A549 treated with dexamethasone at 1 μM for 4 hours (cell line): ENCODE measurements around the gene TMEM147. TPM values are rescaled to one million over a fixed set of nuclear protein-coding genes. Genes with fewer than 3 reads are reported as not detected.

Experiments used
- total RNA-seq: library from RNA; stranded (reverse); fragments of 200-300 nt; extraction: Qiagen RNA extraction; gene quantifications from 5 replicates; pipeline ENCODE4 v1.2.3, GENCODE V29; 2022

TMEM147 gene, protein sequence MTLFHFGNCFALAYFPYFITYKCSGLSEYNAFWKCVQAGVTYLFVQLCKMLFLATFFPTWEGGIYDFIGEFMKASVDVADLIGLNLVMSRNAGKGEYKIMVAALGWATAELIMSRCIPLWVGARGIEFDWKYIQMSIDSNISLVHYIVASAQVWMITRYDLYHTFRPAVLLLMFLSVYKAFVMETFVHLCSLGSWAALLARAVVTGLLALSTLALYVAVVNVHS
- total RNA-seq: 352 to 413 TPM (median 378 TPM) in 5 replicates

DNA sequence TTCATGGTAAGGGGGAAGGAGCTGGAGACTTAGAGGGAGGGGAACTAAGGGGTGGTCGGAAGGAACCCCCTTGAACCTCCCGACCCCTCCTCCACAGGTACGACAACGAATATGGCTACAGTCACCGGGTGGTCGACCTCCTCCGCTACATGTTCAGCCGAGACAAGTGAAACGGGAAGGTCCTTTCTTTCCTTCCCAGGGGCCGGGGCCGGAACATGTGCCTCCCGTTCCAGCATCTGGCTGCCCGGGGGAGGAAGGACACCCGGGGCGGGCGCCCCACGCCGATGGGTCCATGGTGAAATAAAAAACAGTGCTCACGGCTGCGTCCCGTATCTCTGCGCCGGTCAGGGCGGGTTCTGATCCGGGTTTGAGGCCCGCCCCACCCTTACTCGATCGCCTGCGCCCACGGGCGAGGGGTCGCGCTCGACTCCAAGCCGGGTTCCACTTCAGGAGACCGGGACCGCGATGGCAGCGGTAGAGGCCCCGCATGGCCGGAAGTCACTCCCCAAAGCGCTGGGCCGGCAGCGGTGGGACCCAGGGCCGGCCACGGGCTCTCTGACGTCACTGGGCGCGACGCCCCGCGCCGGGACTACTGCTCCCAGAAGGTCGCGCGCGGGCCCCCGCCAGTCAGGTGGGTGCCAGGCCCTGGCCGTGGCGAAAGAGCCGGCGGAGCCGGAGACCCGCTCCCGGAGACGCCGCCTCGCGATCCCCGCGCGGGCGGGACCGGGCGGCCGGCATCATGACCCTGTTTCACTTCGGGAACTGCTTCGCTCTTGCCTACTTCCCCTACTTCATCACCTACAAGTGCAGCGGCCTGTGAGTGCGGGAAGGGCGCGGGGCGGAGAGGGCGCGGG lies at the start of gene TMEM147:
Gene TMEM147 (plus strand): TSS at position 626 of the 854 bp plus-strand sequence. CDS start 114 bp downstream, at position 740.

DNA sequence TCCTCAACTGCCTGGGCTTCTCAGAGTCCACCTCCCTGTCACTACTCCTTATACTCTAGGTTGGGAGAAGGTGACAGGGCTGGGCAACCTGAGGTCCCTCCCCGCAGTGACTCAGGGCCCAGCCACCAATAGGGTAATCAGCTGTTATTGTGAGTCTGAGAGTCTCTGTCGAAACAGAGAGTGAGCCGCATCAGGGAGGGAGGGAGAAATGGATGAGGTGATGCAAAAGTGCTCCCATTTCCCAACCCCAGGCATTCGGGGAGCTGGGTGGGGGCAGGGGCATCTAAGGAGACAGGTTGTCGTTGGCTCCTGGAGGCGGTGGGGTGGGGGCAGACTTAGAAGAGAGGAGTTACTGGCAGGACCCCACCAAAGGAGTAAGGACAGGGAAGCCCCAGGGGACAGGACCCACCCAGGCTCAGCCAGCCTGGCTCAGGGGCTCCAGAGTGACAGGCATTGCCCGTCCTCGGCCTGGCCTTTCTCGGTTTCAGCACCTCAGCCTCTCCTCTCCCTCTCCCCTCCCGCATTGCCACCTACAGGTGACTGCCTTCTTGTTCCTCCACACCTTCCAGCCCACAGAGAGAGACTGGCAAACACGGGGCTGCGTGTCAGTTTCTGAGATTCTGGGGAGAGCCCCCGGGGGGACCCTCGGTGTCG lies 31.7 kb upstream of the TMEM147 start, which contains the start of gene DMKN:
Gene DMKN (minus strand): TSS at position 22 of the 654 bp plus-strand sequence. CDS start 174 bp downstream, outside the sequence.

DNA sequence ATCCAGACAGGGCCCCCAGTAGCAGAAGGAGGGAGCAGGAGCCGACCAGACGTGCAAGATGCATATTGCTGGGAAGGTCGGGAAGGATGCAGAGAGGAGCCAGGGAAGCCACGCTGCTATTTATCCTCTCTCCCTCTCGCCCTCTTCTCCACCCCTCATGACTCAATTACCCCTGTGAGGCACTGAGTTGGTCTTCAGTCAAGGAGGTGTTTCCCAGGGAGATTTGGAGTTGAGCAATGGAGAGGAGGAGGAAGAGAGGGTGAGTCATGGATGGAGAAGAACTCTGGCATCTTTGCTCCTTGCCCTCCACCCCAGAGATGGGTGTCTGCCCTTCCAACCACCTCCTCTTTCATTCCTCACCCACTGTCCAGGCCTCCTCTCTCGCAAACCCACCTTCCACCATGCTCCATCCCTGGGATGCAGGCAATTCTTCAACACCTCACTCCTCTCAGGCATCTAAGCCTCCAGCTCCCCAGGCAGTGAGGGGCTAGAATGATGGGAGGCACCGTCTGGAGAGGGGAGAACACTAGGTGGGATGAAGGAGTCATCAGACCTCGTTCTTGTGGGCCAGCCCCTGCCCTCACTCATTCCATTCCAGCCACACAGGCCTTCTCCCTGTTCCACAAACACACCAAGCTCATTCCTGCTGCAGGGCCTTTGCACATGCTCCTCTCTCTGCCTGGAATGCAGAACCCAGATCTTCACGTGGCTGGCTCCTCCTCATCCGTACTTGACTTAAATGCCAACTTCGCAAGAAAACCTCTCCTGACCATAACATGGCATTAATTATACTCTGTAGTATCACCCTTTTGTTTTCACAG lies 17.0 kb upstream of the TMEM147 start, which contains the start of gene SBSN:
Gene SBSN (minus strand): TSS at position 94 of the 821 bp plus-strand sequence. CDS start 30 bp downstream, at position 64.

DNA sequence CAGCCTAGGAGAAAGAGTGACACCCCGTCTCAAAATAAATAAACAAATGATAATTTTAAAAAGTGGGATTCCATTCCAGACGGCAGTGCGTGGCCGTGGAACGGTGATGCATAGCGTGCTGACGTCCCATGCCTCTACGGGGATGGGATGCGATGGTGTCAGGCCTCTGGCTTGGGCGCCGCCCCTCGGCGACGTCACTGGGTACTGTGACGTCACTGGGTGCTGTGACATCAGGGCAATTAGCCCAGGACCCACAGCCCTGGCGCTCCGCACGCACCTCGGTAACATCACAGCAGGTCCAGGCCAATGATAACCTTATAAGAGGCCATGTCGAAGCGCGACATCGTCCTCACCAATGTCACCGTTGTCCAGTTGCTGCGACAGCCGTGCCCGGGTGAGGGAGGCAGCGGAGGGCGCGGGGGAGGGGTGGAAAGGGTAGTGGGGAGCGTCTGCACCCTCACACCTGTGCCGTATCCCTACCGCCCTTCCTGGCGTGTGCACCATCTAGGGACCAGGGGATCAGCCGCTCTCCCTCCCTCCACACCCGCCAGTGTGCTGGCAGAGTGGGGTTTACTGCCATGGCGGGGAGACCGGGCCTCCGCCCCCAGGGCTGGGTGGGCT lies 12.1 kb upstream of the TMEM147 start, which contains the start of gene GAPDHS:
Gene GAPDHS (plus strand): TSS at position 256 of the 621 bp plus-strand sequence. CDS start 72 bp downstream, at position 328.

DNA sequence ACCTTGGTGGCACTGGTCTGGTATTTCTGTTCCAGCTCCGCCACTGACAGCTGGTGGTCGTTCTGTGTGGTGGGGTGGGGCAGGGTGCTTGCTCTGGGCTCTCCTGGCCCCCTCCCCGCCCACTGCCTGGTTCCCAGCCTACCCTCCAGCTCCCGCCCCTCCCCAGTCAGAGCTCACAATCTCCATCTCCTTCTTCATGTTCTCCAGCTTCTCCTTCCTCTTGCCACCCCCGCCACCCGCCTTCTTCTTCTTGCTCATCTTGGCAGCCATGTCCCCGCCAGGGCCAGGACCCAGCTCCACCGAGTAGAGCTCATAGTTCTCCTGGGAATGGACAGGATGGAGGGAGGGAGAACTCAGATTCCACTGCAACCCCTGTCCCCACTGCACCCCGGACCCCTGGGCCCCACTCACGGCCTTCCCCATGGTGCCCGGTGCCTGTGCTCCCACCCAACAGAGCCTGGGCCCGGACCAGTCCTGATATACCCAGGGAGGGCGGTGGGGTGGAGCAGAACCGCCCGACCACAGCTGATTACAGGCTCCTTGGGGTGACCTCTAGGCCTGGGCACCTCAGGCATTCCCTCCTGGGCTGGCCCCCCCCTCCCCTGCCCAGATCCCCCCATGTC lies 17.9 kb downstream of the TMEM147 start, which contains the start of gene ATP4A:
Gene ATP4A (minus strand): TSS at position 452 of the 623 bp plus-strand sequence. CDS start 29 bp downstream, at position 423.

DNA sequence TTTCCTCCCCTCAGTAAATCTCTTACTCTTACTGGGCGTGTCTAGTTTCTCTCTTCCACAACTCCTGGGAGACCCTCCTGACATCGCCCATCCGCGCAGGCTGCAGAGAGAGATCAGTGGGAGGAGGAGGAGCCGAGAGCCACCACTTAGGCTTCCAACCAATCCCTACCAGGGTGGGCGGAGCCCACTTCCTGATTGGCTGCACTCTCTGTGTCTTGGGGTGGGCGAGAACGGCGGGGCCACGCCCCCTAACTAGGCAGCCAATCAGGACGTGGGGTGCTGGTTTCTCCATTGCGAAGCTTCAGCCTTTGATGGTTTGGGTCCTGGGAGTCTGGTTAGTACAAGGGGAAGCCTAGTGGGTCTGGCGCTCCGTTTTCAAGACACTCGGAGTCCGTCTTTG lies 40.4 kb downstream of the TMEM147 start, which contains the start of gene PMIS2:
Gene PMIS2 (plus strand): TSS at position 326 of the 400 bp plus-strand sequence. CDS start 87 bp downstream, outside the sequence.

Other genes with a start within 250 kb of the TMEM147 start
- 0.88 to 1.3 TPM (median 1.1 TPM) in 5 replicates for gene CD22, start 216.4 kb upstream of the TMEM147 start, total RNA-seq
- 0.06 TPM in 1 of 5 replicates, not detected in the others for gene FFAR1, start 197.7 kb upstream of the TMEM147 start, total RNA-seq
- gene FFAR3, start 187.2 kb upstream of the TMEM147 start, total RNA-seq: 0.06 to 0.17 TPM in 2 of 5 replicates, not detected in the others
- gene GPR42, start 174.6 kb upstream of the TMEM147 start, total RNA-seq: not detected in 5 replicates
- gene FFAR2, start 97.4 kb upstream of the TMEM147 start, total RNA-seq: 0.03 to 0.06 TPM (median 0.04 TPM) in 4 of 5 replicates, not detected in the other
- gene KRTDAP, start 55.2 kb upstream of the TMEM147 start, total RNA-seq: not detected in 5 replicates
- 31.6 to 41.1 TPM (median 36.7 TPM) in 5 replicates for gene DMKN, start 32.0 kb upstream of the TMEM147 start, total RNA-seq
- gene SBSN, start 17.3 kb upstream of the TMEM147 start, total RNA-seq: 2.9 to 4.4 TPM (median 3.9 TPM) in 5 replicates
- gene GAPDHS, start 12.2 kb upstream of the TMEM147 start, total RNA-seq: 0.07 to 0.26 TPM (median 0.09 TPM) in 5 replicates
- 0.02 to 0.19 TPM (median 0.08 TPM) in 4 of 5 replicates, not detected in the other for gene ATP4A, start 18.0 kb downstream of the TMEM147 start, total RNA-seq
- not detected in 5 replicates for gene PMIS2, start 40.5 kb downstream of the TMEM147 start, total RNA-seq
- 10.6 to 18.6 TPM (median 15.8 TPM) in 5 replicates for gene HAUS5, start 67.1 kb downstream of the TMEM147 start, total RNA-seq
- gene RBM42, start 83.4 kb downstream of the TMEM147 start, total RNA-seq: 142 to 206 TPM (median 203 TPM) in 5 replicates
- 1.3 to 3.2 TPM (median 2.8 TPM) in 5 replicates for gene ETV2, start 96.1 kb downstream of the TMEM147 start, total RNA-seq
- gene COX6B1, start 102.7 kb downstream of the TMEM147 start, total RNA-seq: 1,250 to 1,794 TPM (median 1,275 TPM) in 5 replicates
- 0.47 to 1.2 TPM (median 0.97 TPM) in 5 replicates for gene UPK1A, start 120.9 kb downstream of the TMEM147 start, total RNA-seq
- gene ZBTB32, start 158.9 kb downstream of the TMEM147 start, total RNA-seq: not detected in 5 replicates
- gene KMT2B, start 172.4 kb downstream of the TMEM147 start, total RNA-seq: 35.9 to 63.5 TPM (median 60.7 TPM) in 5 replicates
- gene IGFLR1, start 196.8 kb downstream of the TMEM147 start, total RNA-seq: 9.6 to 14.5 TPM (median 11.2 TPM) in 5 replicates
- 23.2 to 30.8 TPM (median 26.5 TPM) in 5 replicates for gene U2AF1L4, start 199.8 kb downstream of the TMEM147 start, total RNA-seq
- 255 to 313 TPM (median 263 TPM) in 5 replicates for gene PSENEN, start 200.0 kb downstream of the TMEM147 start, total RNA-seq
- 19.1 to 28.1 TPM (median 22.8 TPM) in 5 replicates for gene LIN37, start 202.9 kb downstream of the TMEM147 start, total RNA-seq
- gene HSPB6, start 211.4 kb downstream of the TMEM147 start, total RNA-seq: 0.24 to 0.39 TPM (median 0.34 TPM) in 4 of 5 replicates, not detected in the other
- gene PROSER3, start 212.6 kb downstream of the TMEM147 start, total RNA-seq: 20.3 to 35.5 TPM (median 32.5 TPM) in 5 replicates
- 3.0 to 10.3 TPM (median 6.4 TPM) in 5 replicates for gene ARHGAP33, start 229.9 kb downstream of the TMEM147 start, total RNA-seq